A549 (cell line): ENCODE measurements around the gene PRAMEF15. TPM values are rescaled to one million over a fixed set of nuclear protein-coding genes. Genes with fewer than 3 reads are reported as not detected.
"Not testable (repeated sequence)": the region's sequence is repeated elsewhere in the genome, so short reads cannot be mapped to it uniquely, and the experiment has no call there.

Experiments used
- ATAC-seq, 2 experiments: fragments of 200-7000 bp in 1 of 2; fragments of >200 bp in 1 of 2; cut with Nextera tagmentation in 1 of 2; cut with Tn5 transposase in 1 of 2; 3 replicates each; pipeline versions ENCODE4 v1.8.0 to v1.9.1; 2018 to 2020; ENCODE audit warnings: mild to moderate bottlenecking in 1 of 2, moderate library complexity in 1 of 2
- CTCF ChIA-PET: fragments of 300-600 bp; sonication (Branson Sonifier 250); formaldehyde crosslinking; extraction: SDS; loops from one replicate; lab custom pipeline; 2021; ENCODE audit warnings: antibody characterized with exemption, inconsistent platforms; lab: Yijun Ruan, JAX
- POLR2A ChIA-PET: fragments of 350-600 bp; formaldehyde crosslinking; extraction: SDS; loops from one replicate; lab custom pipeline; 2021; ENCODE audit warnings: antibody characterized with exemption, inconsistent platforms; lab: Yijun Ruan, JAX
- DNase-seq, 2 experiments: peaks; one replicate each; pipeline versions ENCODE4 v3.0.0 to v3.0.0-alpha.2; 2011 to 2016; ENCODE audit warnings: low read depth in 1 of 2, low spot score in 1 of 2
- FAIRE-seq: peaks from 2 replicates; lab custom pipeline; 2011; peaks lifted over from hg19 to GRCh38; lab: Jason Lieb, UNC
- H3K27ac ChIP-seq, 2 experiments: fragments of >200 bp; sonication (Bioruptor Twin); formaldehyde crosslinking; 3 replicates each; pipeline ENCODE4 v1.5.1; 2016 to 2017
- H3K4me1 ChIP-seq: fragments of >200 bp; sonication (Bioruptor Twin); formaldehyde crosslinking; 3 replicates; pipeline ENCODE4 v1.6.1; 2016
- H3K4me2 ChIP-seq: fragments of >200 bp; sonication (Bioruptor Twin); formaldehyde crosslinking; 3 replicates; pipeline ENCODE4 v1.6.1; 2016
- H3K4me3 ChIP-seq: fragments of >200 bp; sonication (Bioruptor Twin); formaldehyde crosslinking; 3 replicates; pipeline ENCODE4 v1.5.1; 2016
- H3K9me3 ChIP-seq: fragments of >200 bp; sonication (Bioruptor Twin); formaldehyde crosslinking; 3 replicates; pipeline ENCODE4 v1.6.1; 2016
- CTCF ChIP-seq: fragments of >200 bp; sonication (Bioruptor Twin); formaldehyde crosslinking; IDR thresholded peaks from 3 replicates; pipeline ENCODE4 v1.5.1; 2016
- RAD21 ChIP-seq, 2 experiments: fragments of >200 bp in 1 of 2; sonication (Bioruptor Twin) in 1 of 2; formaldehyde crosslinking in 1 of 2; IDR thresholded peaks in 1 of 2; conservative IDR thresholded peaks in 1 of 2; 2 replicates in 1 of 2; 3 replicates in 1 of 2; pipeline ENCODE4 v1.6.1; 2012 to 2018; ENCODE audit warnings: inconsistent platforms in 1 of 2
- SMC3 ChIP-seq: fragments of >200 bp; sonication (Bioruptor Twin); formaldehyde crosslinking; IDR thresholded peaks from 3 replicates; pipeline ENCODE4 v1.6.1; 2018; ENCODE audit warnings: inconsistent platforms
- WGBS: methylation state at CpG from one replicate; pipeline ENCODE4 v1.1.6; 2017; ENCODE audit errors: missing lambda C conversion rate; 5-methylcytosine and 5-hydroxymethylcytosine counted together
- polyA plus RNA-seq, 4 experiments: library from polyadenylated mRNA; depleted of rRNA in 3 of 4; stranded (reverse); fragments of >200 nt; fragmentation: RNase III in 1 of 4; extraction: RNeasy Plus Mini Kit Qiagen cat#74134 plus additional on column Dnase treatment in 1 of 4; gene quantifications; 2 replicates in 3 of 4; 3 replicates in 1 of 4; pipeline ENCODE4 v1.2.3, GENCODE V29; 2011 to 2017
- small RNA-seq, 6 experiments: library from RNA; depleted of rRNA; stranded (forward); fragments of <200 nt; gene quantifications; one replicate each; pipeline ENCODE3, GENCODE V24; 2012

Gene PRAMEF15
- polyA plus RNA-seq, 2 of the 4 experiments (the other 2 are of a cell fraction) = not detected

- H3K9me3 ChIP-seq, H3K27ac ChIP-seq, H3K4me2 ChIP-seq, DNase-seq, ATAC-seq, H3K4me1 ChIP-seq, CTCF ChIA-PET, H3K4me3 ChIP-seq, POLR2A ChIA-PET, FAIRE-seq: not testable (repeated sequence)
- WGBS = 13% methylated on average over 4 of the region's 8 CpGs
Measured at GRCh38 chr1:13353476-13353875, 38.1 kb downstream of the PRAMEF15 start.

DNA sequence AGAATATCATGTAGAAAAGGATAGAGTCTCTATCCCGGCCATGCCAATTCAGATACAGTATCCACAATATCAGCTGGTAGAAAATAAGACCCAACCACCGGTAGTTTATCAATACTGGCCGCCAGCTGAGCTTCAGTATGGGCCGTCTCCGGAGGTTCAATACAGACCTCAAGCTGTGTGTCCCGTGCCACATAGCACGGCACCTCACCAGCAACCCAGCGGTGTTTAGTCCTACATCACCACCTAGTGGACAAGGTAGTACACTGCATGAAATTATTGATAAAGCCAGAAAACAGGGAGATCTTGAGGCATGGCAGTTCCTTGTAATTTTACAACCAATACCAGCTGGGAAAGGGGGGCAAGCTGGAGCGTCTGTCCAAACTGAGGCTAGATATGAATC is 39.1 kb downstream of the PRAMEF15 start:
- ATAC-seq, FAIRE-seq, H3K27ac ChIP-seq, H3K9me3 ChIP-seq, DNase-seq, POLR2A ChIA-PET, CTCF ChIA-PET, H3K4me3 ChIP-seq, H3K4me1 ChIP-seq, H3K4me2 ChIP-seq: not testable (repeated sequence)
- WGBS = no CpG with 5 or more reads among the region's 9 CpGs

GRCh38 chr1:13356774-13357173 is 41.4 kb downstream of the PRAMEF15 start:
- H3K9me3 ChIP-seq, H3K4me3 ChIP-seq, H3K27ac ChIP-seq, POLR2A ChIA-PET, CTCF ChIA-PET, FAIRE-seq, ATAC-seq, H3K4me2 ChIP-seq, H3K4me1 ChIP-seq: not testable (repeated sequence)
- WGBS = 5% methylated on average over 5 of the region's 5 CpGs
- peak in 1 of 2 experiments; percentile 59 for DNase-seq
- TF ChIP-seq RAD21 (conservative IDR thresholded peaks at IDR 0.05 in 1 of 2, IDR thresholded peaks at IDR 0.05 in 1 of 2) (peak; percentile 54 to 63), CTCF (peak; percentile 45; the same call in 2 of the 3 replicates), SMC3 (peak; percentile 54)

DNA sequence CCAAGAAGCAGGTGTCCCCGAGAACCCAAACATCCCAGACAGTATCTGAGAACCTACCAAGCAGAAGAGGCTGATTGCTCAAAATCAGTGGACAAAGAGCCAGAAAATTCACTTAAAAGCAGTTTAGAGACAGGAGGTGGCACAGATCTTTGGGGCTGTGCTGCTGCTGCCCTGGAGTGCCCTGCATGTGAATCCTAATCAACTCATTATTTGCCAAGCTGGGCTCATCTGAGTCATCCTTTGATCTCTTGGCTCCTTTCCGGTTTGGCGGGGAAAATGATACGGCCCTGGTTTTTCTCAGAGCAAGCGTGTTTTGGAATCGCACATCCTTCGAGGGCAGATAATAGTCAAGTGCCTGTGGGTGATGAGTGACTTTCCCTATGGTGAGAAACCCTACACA is 47.0 kb downstream of the PRAMEF15 start:
- POLR2A ChIA-PET, FAIRE-seq, ATAC-seq, H3K4me2 ChIP-seq, H3K27ac ChIP-seq, H3K9me3 ChIP-seq, H3K4me1 ChIP-seq, H3K4me3 ChIP-seq, DNase-seq, CTCF ChIA-PET: not testable (repeated sequence)
- WGBS = 0% methylated on average over 1 of the region's 7 CpGs

- POLR2A ChIA-PET = not testable (repeated sequence)
Measured at GRCh38 chr1:13364928-13365327, 49.5 kb downstream of the PRAMEF15 start.

DNA sequence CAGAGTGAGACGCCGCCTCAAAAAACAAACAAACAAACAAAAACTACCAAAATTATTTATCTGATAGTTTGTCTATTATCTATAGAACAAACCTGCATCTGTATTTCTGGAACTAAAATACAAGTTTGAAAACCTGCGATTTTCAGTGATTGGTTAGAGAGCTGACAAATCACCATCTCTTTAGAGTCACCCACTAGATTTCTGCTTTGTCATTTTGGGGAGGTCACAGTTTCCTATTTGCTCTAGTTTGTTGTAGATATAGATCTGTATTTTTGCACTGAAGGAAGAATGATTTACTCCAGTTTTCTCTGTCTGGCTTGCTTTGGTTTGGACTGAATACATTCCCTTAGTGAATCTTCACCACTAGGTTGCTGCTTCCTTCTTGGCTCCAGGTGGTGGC is 51.2 kb downstream of the PRAMEF15 start:
- 63% methylated on average over 3 of the region's 3 CpGs for WGBS
- H3K4me1 ChIP-seq, FAIRE-seq, ATAC-seq, CTCF ChIA-PET, H3K4me2 ChIP-seq, H3K27ac ChIP-seq, DNase-seq, POLR2A ChIA-PET, H3K9me3 ChIP-seq, H3K4me3 ChIP-seq: not testable (repeated sequence)

More at GRCh38 chr1:13364928-13365327, 49.5 kb downstream of the PRAMEF15 start:
- H3K27ac ChIP-seq, H3K4me3 ChIP-seq, H3K4me1 ChIP-seq, H3K9me3 ChIP-seq, H3K4me2 ChIP-seq, FAIRE-seq, DNase-seq, CTCF ChIA-PET, ATAC-seq: not testable (repeated sequence)
- 23% methylated on average over 2 of the region's 4 CpGs for WGBS

- 31% methylated on average over 2 of the region's 4 CpGs for WGBS
Measured at GRCh38 chr1:13368544-13368943, 53.2 kb downstream of the PRAMEF15 start.

More at GRCh38 chr1:13368544-13368943, 53.2 kb downstream of the PRAMEF15 start:
- FAIRE-seq, H3K4me3 ChIP-seq, H3K27ac ChIP-seq, H3K9me3 ChIP-seq, H3K4me1 ChIP-seq, H3K4me2 ChIP-seq, CTCF ChIA-PET, POLR2A ChIA-PET: not testable (repeated sequence)
- ATAC-seq = peak in 1 of 2 experiments; percentile 51; a peak in 1 of 6 replicates
- peak in 1 of 2 experiments; percentile 5 for DNase-seq

Small RNAs within 50 kb of the gene (small RNA-seq; reads per million reads assigned to genes)
- 0 reads per million in 6 experiments for gene RNU6-771P

Other genes with a start within 250 kb of the PRAMEF15 start
- not detected in 2 replicates for gene PRAMEF25, start 244.8 kb upstream of the PRAMEF15 start, polyA plus RNA-seq (2011; rRNA removed)
- not detected in 3 replicates for gene PRAMEF25, start 244.8 kb upstream of the PRAMEF15 start, polyA plus RNA-seq (2017; fragmentation: RNase III; extraction: RNeasy Plus Mini Kit Qiagen cat#74134 plus additional on column Dnase treatment)
- gene HNRNPCL2, start 198.7 kb upstream of the PRAMEF15 start, polyA plus RNA-seq (2011; rRNA removed) = not detected in 2 replicates
- not detected in 3 replicates for gene HNRNPCL2, start 198.7 kb upstream of the PRAMEF15 start, polyA plus RNA-seq (2017; fragmentation: RNase III; extraction: RNeasy Plus Mini Kit Qiagen cat#74134 plus additional on column Dnase treatment)
- gene PRAMEF26, start 159.6 kb upstream of the PRAMEF15 start, polyA plus RNA-seq (2011; rRNA removed) = not detected in 2 replicates
- gene PRAMEF26, start 159.6 kb upstream of the PRAMEF15 start, polyA plus RNA-seq (2017; fragmentation: RNase III; extraction: RNeasy Plus Mini Kit Qiagen cat#74134 plus additional on column Dnase treatment) = not detected in 3 replicates
- gene HNRNPCL4, start 149.9 kb upstream of the PRAMEF15 start, polyA plus RNA-seq (2011; rRNA removed) = not detected in 2 replicates
- gene HNRNPCL4, start 149.9 kb upstream of the PRAMEF15 start, polyA plus RNA-seq (2017; fragmentation: RNase III; extraction: RNeasy Plus Mini Kit Qiagen cat#74134 plus additional on column Dnase treatment) = not detected in 3 replicates
- gene PRAMEF9, start 143.7 kb upstream of the PRAMEF15 start, polyA plus RNA-seq (2011; rRNA removed) = not detected in 2 replicates
- gene PRAMEF9, start 143.7 kb upstream of the PRAMEF15 start, polyA plus RNA-seq (2017; fragmentation: RNase III; extraction: RNeasy Plus Mini Kit Qiagen cat#74134 plus additional on column Dnase treatment) = not detected in 3 replicates
- gene PRAMEF13, start 114.2 kb upstream of the PRAMEF15 start, polyA plus RNA-seq (2011; rRNA removed) = not detected in 2 replicates
- not detected in 3 replicates for gene PRAMEF13, start 114.2 kb upstream of the PRAMEF15 start, polyA plus RNA-seq (2017; fragmentation: RNase III; extraction: RNeasy Plus Mini Kit Qiagen cat#74134 plus additional on column Dnase treatment)
- not detected in 2 replicates for gene PRAMEF18, start 89.4 kb upstream of the PRAMEF15 start, polyA plus RNA-seq (2011; rRNA removed)
- not detected in 3 replicates for gene PRAMEF18, start 89.4 kb upstream of the PRAMEF15 start, polyA plus RNA-seq (2017; fragmentation: RNase III; extraction: RNeasy Plus Mini Kit Qiagen cat#74134 plus additional on column Dnase treatment)
- gene PRAMEF5, start 61.4 kb upstream of the PRAMEF15 start, polyA plus RNA-seq (2011; rRNA removed) = not detected in 2 replicates
- gene PRAMEF5, start 61.4 kb upstream of the PRAMEF15 start, polyA plus RNA-seq (2017; fragmentation: RNase III; extraction: RNeasy Plus Mini Kit Qiagen cat#74134 plus additional on column Dnase treatment) = not detected in 3 replicates
- not detected in 2 replicates for gene PRAMEF8, start 30.4 kb upstream of the PRAMEF15 start, polyA plus RNA-seq (2011; rRNA removed)
- not detected in 3 replicates for gene PRAMEF8, start 30.4 kb upstream of the PRAMEF15 start, polyA plus RNA-seq (2017; fragmentation: RNase III; extraction: RNeasy Plus Mini Kit Qiagen cat#74134 plus additional on column Dnase treatment)
- not detected in 2 replicates for gene PRAMEF33, start 12.0 kb upstream of the PRAMEF15 start, polyA plus RNA-seq (2011; rRNA removed)
- gene PRAMEF33, start 12.0 kb upstream of the PRAMEF15 start, polyA plus RNA-seq (2017; fragmentation: RNase III; extraction: RNeasy Plus Mini Kit Qiagen cat#74134 plus additional on column Dnase treatment) = not detected in 3 replicates
- gene PRAMEF14, start 31.6 kb downstream of the PRAMEF15 start, polyA plus RNA-seq (2011; rRNA removed) = not detected in 2 replicates
- gene PRAMEF14, start 31.6 kb downstream of the PRAMEF15 start, polyA plus RNA-seq (2017; fragmentation: RNase III; extraction: RNeasy Plus Mini Kit Qiagen cat#74134 plus additional on column Dnase treatment) = not detected in 3 replicates
- gene PRAMEF19, start 56.4 kb downstream of the PRAMEF15 start, polyA plus RNA-seq (2011; rRNA removed) = not detected in 2 replicates
- not detected in 3 replicates for gene PRAMEF19, start 56.4 kb downstream of the PRAMEF15 start, polyA plus RNA-seq (2017; fragmentation: RNase III; extraction: RNeasy Plus Mini Kit Qiagen cat#74134 plus additional on column Dnase treatment)
- gene PRAMEF17, start 74.1 kb downstream of the PRAMEF15 start, polyA plus RNA-seq (2011; rRNA removed) = not detected in 2 replicates
- not detected in 3 replicates for gene PRAMEF17, start 74.1 kb downstream of the PRAMEF15 start, polyA plus RNA-seq (2017; fragmentation: RNase III; extraction: RNeasy Plus Mini Kit Qiagen cat#74134 plus additional on column Dnase treatment)
- gene PRAMEF20, start 94.9 kb downstream of the PRAMEF15 start, polyA plus RNA-seq (2011; rRNA removed) = not detected in 2 replicates
- not detected in 3 replicates for gene PRAMEF20, start 94.9 kb downstream of the PRAMEF15 start, polyA plus RNA-seq (2017; fragmentation: RNase III; extraction: RNeasy Plus Mini Kit Qiagen cat#74134 plus additional on column Dnase treatment)
- 0.04 TPM in 1 of 2 replicates, not detected in the other for gene LRRC38, start 198.4 kb downstream of the PRAMEF15 start, polyA plus RNA-seq (2011; rRNA removed)
- not detected in 3 replicates for gene LRRC38, start 198.4 kb downstream of the PRAMEF15 start, polyA plus RNA-seq (2017; fragmentation: RNase III; extraction: RNeasy Plus Mini Kit Qiagen cat#74134 plus additional on column Dnase treatment)